Gastroesophageal sphincter (tissue), 3 donors: Measurements from ENCODE around the gene ZNF764.

Experiments
- POLR2A ChIP-seq, 2 donors: fragments of 450-650 bp; IDR thresholded peaks; one replicate each; pipeline ENCODE4 v1.6.1; 2017; ENCODE audit warnings: antibody characterized with exemption in 2 of 2, mild to moderate bottlenecking in 2 of 2, moderate library complexity in 1 of 2
- TF ChIP-seq, protein P1 (sequence below), 4 experiments: fragments of 200-600 bp in 2 of 4; fragments of 450-650 bp in 2 of 4; sonication (generic) in 1 of 4; IDR thresholded peaks; one replicate each; pipeline ENCODE4 v1.5.1; 2017 to 2019; ENCODE audit warnings: antibody characterized with exemption in 4 of 4, mild to moderate bottlenecking in 2 of 4, moderate library complexity in 2 of 4

DNA sequence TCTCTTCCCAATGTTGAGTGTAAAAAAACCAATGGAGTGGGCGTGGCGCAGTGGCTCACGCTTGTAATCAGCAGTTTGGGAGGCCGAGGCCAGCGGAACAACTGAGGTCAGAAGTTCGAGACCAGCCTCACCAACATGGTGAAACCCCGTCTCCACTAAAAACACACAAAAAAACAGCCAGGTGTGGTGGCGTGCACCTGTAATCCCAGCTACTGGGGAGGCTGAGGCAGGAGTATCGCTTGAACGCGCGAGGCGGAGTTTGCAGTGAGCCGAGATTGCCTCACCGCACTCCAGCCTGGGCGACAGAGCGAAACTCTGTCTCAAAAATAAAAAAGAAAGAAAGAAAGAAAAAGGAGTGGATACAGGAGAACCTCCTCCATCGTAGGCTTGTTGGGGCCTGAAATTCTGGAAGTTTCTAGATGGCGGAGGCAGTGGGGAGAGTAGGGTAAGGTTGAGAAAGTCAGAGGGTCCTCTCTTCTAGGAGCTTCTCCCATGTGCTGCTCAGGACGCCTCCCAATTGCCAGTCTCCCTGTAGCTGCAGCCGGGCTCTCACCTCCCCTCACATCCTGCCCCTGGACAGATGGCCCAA, 709 bp upstream of the ZNF764 start:
- TF ChIP-seq, protein P1, sequence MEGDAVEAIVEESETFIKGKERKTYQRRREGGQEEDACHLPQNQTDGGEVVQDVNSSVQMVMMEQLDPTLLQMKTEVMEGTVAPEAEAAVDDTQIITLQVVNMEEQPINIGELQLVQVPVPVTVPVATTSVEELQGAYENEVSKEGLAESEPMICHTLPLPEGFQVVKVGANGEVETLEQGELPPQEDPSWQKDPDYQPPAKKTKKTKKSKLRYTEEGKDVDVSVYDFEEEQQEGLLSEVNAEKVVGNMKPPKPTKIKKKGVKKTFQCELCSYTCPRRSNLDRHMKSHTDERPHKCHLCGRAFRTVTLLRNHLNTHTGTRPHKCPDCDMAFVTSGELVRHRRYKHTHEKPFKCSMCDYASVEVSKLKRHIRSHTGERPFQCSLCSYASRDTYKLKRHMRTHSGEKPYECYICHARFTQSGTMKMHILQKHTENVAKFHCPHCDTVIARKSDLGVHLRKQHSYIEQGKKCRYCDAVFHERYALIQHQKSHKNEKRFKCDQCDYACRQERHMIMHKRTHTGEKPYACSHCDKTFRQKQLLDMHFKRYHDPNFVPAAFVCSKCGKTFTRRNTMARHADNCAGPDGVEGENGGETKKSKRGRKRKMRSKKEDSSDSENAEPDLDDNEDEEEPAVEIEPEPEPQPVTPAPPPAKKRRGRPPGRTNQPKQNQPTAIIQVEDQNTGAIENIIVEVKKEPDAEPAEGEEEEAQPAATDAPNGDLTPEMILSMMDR (IDR thresholded peaks at IDR 0.05) = no peak
- no peak for TF ChIP-seq POLR2A (IDR thresholded peaks at IDR 0.05)
